Activated T-helper 2 cell treated with anti-CD3 and anti-CD28 coated beads, Interferon-gamma antibody, Interleukin-2, Interleukin-4, amounts not matched to agents 10 μg/mL and 5 μg/mL and 100 μg/mL, durations not matched to agents 14 hours and 24 hours and 36 hours (primary cell): Measurements from ENCODE around the gene RPL36AL. TPM values are rescaled to one million over a fixed set of nuclear protein-coding genes. Genes with fewer than 3 reads are reported as not detected.
"Not testable (repeated sequence)": the region's sequence is repeated elsewhere in the genome, so short reads cannot be mapped to it uniquely, and the experiment has no call there.

ENCODE experiments used
- DNase-seq: peaks from one replicate; pipeline ENCODE4 v3.0.0; 2021; ENCODE audit warnings: low spot score
- H3K27ac Mint-ChIP-seq: one replicate; pipeline ENCODE4 v1.8.0; 2021; ENCODE audit warnings: mixed read lengths
- H3K27me3 Mint-ChIP-seq: one replicate; pipeline ENCODE4 v1.8.0; 2021; ENCODE audit warnings: low read depth, mixed read lengths
- H3K36me3 Mint-ChIP-seq: one replicate; pipeline ENCODE4 v1.8.0; 2021; ENCODE audit warnings: low read depth, mixed read lengths
- H3K4me1 Mint-ChIP-seq: one replicate; pipeline ENCODE4 v1.8.0; 2021; ENCODE audit warnings: low read depth, mixed read lengths
- H3K4me3 Mint-ChIP-seq: one replicate; pipeline ENCODE4 v1.8.0; 2021; ENCODE audit warnings: low read depth, mild to moderate bottlenecking, moderate library complexity, mixed read lengths
- H3K9me3 Mint-ChIP-seq: one replicate; pipeline ENCODE4 v1.8.0; 2021; ENCODE audit warnings: mixed read lengths
- intact Hi-C: fragments of 100-400 bp; cut with micrococcal nuclease; formaldehyde crosslinking; loops from one replicate; pipeline ENCODE4 v1.15.1; 2023
- total RNA-seq: library from RNA; stranded (reverse); gene quantifications from 2 replicates; pipeline ENCODE4 v1.2.3, GENCODE V29; 2022

Gene RPL36AL
- total RNA-seq, 1 donor from 2014 or later: 292 TPM

GRCh38 chr14:49633640-49634546 lies 13.5 kb upstream of the RPL36AL start:
- H3K4me3 Mint-ChIP-seq: peak overlapping the region; percentile 99
- peak; percentile 92 for DNase-seq
- H3K36me3 Mint-ChIP-seq: peaks cover 37% of the 10 kb centered on the region
- intact Hi-C loops: loop anchor here (1.0 to 5.0 kb wide), 7 partner anchors 14 to 678 kb away; partner anchors contain the start of genes DMAC2L, KLHDC1, KLHDC2 and L2HGDH
- no peaks in the 10 kb centered on the region for H3K27me3 Mint-ChIP-seq
- H3K4me1 Mint-ChIP-seq: peaks cover 31% of the 10 kb centered on the region
- H3K27ac Mint-ChIP-seq: peak overlapping the region; percentile 97
- no peaks in the 10 kb centered on the region for H3K9me3 Mint-ChIP-seq

GRCh38 chr14:49623941-49624839 lies 3.8 kb upstream of the RPL36AL start:
- Mint-ChIP-seq H3K9me3 (no peaks in the 10 kb centered on the region), H3K4me1 (peaks cover 33% of the 10 kb centered on the region), H3K36me3 (peaks cover 68% of the 10 kb centered on the region), H3K27me3 (no peaks in the 10 kb centered on the region), H3K4me3 (peak overlapping the region; percentile 54), H3K27ac (peak overlapping the region; percentile 62)
- DNase-seq: no peak
- intact Hi-C loops: loop anchor here (1.0 to 10.0 kb wide), 5 partner anchors 273 to 901 kb away; partner anchors contain the start of genes SOS2 and VCPKMT

- intact Hi-C loops: loop anchor here (5.0 to 10.0 kb wide), 4 partner anchors 274 to 901 kb away; partner anchors contain the start of genes SOS2 and VCPKMT
- Mint-ChIP-seq H3K4me3 (peak overlapping the region; percentile 91), H3K4me1 (peaks cover 39% of the 10 kb centered on the region), H3K27me3 (no peaks in the 10 kb centered on the region), H3K9me3 (no peaks in the 10 kb centered on the region), H3K27ac (no peak overlapping the region), H3K36me3 (peaks cover 72% of the 10 kb centered on the region)
- DNase-seq: no peak
Observed at GRCh38 chr14:49623387-49623786, 3.0 kb upstream of the RPL36AL start.

DNA sequence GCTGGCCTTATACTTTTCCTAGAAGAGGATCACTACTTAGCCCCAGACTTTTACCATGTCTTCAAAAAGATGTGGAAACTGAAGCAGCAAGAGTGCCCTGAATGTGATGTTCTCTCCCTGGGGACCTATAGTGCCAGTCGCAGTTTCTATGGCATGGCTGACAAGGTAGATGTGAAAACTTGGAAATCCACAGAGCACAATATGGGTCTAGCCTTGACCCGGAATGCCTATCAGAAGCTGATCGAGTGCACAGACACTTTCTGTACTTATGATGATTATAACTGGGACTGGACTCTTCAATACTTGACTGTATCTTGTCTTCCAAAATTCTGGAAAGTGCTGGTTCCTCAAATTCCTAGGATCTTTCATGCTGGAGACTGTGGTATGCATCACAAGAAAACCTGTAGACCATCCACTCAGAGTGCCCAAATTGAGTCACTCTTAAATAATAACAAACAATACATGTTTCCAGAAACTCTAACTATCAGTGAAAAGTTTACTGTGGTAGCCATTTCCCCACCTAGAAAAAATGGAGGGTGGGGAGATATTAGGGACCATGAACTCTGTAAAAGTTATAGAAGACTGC lies 1.7 kb upstream of the RPL36AL start:
- Mint-ChIP-seq H3K4me1 (peaks cover 43% of the 10 kb centered on the region), H3K27me3 (no peaks in the 10 kb centered on the region), H3K27ac (peak overlapping the region; percentile 64), H3K4me3 (peak overlapping the region; percentile 91), H3K36me3 (peaks cover 79% of the 10 kb centered on the region), H3K9me3 (no peaks in the 10 kb centered on the region)
- intact Hi-C loops: loop anchor here (5.0 to 10.0 kb wide), 4 partner anchors 275 to 903 kb away; partner anchors contain the start of genes SOS2 and VCPKMT
- DNase-seq: no peak

DNA sequence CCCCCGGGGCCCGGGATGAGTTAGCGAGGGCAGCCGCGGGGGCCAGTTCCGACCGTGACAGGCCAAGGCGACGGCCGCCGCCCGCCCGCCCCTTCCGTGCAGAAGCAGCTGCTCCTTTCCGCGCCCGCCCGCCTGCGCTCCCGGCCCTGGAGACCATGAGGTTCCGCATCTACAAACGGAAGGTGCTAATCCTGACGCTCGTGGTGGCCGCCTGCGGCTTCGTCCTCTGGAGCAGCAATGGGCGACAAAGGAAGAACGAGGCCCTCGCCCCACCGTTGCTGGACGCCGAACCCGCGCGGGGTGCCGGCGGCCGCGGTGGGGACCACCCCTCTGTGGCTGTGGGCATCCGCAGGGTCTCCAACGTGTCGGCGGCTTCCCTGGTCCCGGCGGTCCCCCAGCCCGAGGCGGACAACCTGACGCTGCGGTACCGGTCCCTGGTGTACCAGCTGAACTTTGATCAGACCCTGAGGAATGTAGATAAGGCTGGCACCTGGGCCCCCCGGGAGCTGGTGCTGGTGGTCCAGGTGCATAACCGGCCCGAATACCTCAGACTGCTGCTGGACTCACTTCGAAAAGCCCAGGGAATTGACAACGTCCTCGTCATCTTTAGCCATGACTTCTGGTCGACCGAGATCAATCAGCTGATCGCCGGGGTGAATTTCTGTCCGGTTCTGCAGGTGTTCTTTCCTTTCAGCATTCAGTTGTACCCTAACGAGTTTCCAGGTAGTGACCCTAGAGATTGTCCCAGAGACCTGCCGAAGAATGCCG lies 872 bp upstream of the RPL36AL start:
- peaks cover 46% of the 10 kb centered on the region for H3K4me1 Mint-ChIP-seq

DNA sequence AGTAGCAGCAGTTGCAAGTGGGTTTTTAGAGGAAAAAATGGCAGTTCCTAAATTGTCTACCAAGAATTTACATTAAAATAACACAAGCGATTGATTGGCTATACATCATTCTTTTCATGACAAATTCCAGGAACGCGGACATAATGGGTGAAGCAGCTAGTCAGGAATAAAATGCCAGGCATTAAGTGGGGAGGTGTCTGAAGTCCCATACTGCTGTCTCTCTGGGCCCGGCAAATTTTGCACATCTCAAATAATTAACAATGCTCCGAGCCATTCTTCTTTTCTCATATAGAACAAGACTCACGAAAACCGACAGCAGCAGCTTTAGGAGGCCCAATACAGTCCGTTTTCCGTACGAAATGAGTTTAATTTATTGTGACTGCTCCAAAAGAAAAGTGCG lies 696 bp downstream of the RPL36AL start:
- peaks cover 42% of the 10 kb centered on the region for H3K4me1 Mint-ChIP-seq
- H3K27ac Mint-ChIP-seq: peak overlapping the region; percentile 94
- no peaks in the 10 kb centered on the region for H3K27me3 Mint-ChIP-seq
- H3K4me3 Mint-ChIP-seq: peak overlapping the region; percentile 91
- DNase-seq: no peak
- H3K9me3 Mint-ChIP-seq: no peaks in the 10 kb centered on the region
- intact Hi-C loops: loop anchor here (1.0 to 10.0 kb wide), 8 partner anchors 15 to 905 kb away; partner anchors contain the start of genes LRR1, RPS29, SOS2 and VCPKMT
- H3K36me3 Mint-ChIP-seq: peaks cover 78% of the 10 kb centered on the region

More for the DNA sequence above, 872 bp upstream of the RPL36AL start:
- Mint-ChIP-seq H3K4me3 (peak overlapping the region; percentile 91), H3K36me3 (peaks cover 82% of the 10 kb centered on the region), H3K27me3 (no peaks in the 10 kb centered on the region), H3K27ac (peak overlapping the region; percentile 94), H3K9me3 (no peaks in the 10 kb centered on the region)
- intact Hi-C loops: loop anchor here (5.0 to 10.0 kb wide), 4 partner anchors 276 to 904 kb away; partner anchors contain the start of genes SOS2 and VCPKMT
- no peak for DNase-seq

- H3K27me3 Mint-ChIP-seq, intact Hi-C loops, DNase-seq, H3K9me3 Mint-ChIP-seq: not testable (repeated sequence)
- Mint-ChIP-seq H3K4me1 (peaks cover 42% of the 10 kb centered on the region), H3K4me3 (peak overlapping the region; percentile 91), H3K36me3 (peaks cover 78% of the 10 kb centered on the region), H3K27ac (peak overlapping the region; percentile 94)
Observed at GRCh38 chr14:49619273-49619672, 1.2 kb downstream of the RPL36AL start.

DNA sequence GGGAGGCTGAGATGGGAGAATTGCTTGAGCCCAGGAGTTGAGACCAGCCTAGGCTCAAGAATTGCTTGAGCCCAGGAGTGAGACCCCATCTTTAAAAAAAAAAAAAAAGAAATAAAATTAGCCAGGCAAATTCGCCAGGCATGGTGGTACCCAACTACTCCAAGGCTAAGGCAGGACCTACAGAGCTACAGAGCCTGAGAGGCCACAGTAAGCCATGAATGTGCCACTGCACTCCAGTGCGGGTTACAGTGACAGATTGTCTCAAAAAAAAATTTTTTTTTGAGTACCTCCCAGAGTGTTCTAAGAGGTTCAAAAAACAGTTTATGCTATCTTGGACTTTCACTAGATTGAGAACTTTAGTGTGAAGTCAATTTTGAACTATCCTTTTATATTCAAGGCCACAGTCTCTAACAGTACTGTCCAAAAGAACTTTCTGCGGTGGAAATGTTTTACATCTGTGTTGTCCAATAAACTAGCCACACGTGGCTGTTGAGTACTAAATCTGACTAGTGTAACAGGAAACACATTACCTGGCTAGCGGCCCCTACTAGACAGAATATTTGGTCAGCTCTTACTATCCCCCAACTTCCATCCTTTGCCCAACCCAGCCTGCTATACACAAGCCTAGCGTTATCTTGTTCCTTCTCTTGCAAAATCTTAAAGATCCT lies 2.4 kb downstream of the RPL36AL start:
- DNase-seq: no peak
- Mint-ChIP-seq H3K27me3 (no peaks in the 10 kb centered on the region), H3K27ac (peak overlapping the region; percentile 15), H3K4me3 (peak overlapping the region; percentile 22), H3K4me1 (peaks cover 33% of the 10 kb centered on the region), H3K9me3 (no peaks in the 10 kb centered on the region), H3K36me3 (peaks cover 80% of the 10 kb centered on the region)
- intact Hi-C loops: no loop called here

- Mint-ChIP-seq H3K36me3 (peaks cover 67% of the 10 kb centered on the region), H3K27me3 (no peaks in the 10 kb centered on the region), H3K4me1 (peaks cover 23% of the 10 kb centered on the region), H3K27ac (no peak overlapping the region), H3K9me3 (no peaks in the 10 kb centered on the region), H3K4me3 (no peak overlapping the region)
- intact Hi-C loops: no loop called here
- no peak for DNase-seq
Observed at GRCh38 chr14:49615776-49616175, 4.7 kb downstream of the RPL36AL start.

DNA sequence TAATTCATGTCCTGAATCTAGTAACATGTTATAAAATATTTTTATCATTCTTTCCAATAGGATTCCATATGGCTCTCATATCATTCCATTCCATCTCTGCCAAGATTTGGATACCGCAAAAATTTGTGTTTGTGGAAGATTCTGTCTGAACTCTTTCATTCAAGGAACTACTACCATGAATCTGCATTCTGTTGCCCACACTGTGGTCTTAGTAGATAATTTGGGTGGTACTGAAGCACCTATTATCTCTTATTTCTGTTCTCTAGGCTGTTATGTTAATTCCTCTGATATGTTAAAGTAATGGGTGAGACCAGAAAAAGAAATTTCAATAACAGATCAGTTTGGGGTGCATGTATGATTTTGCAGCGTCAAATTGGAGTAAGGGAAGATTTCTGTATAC lies 6.2 kb downstream of the RPL36AL start:
- H3K4me1 Mint-ChIP-seq: peaks cover 23% of the 10 kb centered on the region
- no peaks in the 10 kb centered on the region for H3K9me3 Mint-ChIP-seq
- H3K36me3 Mint-ChIP-seq: peaks cover 59% of the 10 kb centered on the region
- DNase-seq: no peak
- H3K27ac Mint-ChIP-seq: peak overlapping the region; percentile 19
- intact Hi-C loops: no loop called here
- no peaks in the 10 kb centered on the region for H3K27me3 Mint-ChIP-seq
- no peak overlapping the region for H3K4me3 Mint-ChIP-seq

DNA sequence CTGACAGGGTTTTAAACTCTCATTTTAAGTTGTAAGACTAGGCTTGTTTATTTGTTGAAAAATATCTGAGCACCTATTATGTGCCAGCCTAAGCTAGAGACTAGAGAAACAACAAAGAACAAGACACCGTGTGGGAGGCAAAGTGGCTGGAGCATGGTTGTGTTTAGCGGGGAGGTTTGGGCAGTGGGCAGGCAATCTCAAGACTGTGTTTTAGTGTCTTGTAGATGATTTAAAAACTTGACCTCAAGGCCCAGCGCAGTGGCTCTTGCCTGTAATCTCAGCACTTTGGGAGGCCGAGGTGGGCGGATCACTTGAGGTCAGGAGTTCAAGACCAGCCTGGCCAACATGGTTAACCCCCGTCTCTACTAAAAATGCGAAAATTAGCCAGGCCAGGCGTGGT lies 7.8 kb downstream of the RPL36AL start:
- no peak for DNase-seq
- Mint-ChIP-seq H3K9me3 (no peaks in the 10 kb centered on the region), H3K27ac (no peak overlapping the region), H3K27me3 (no peaks in the 10 kb centered on the region), H3K4me1 (peaks cover 13% of the 10 kb centered on the region), H3K36me3 (peaks cover 52% of the 10 kb centered on the region), H3K4me3 (no peak overlapping the region)
- intact Hi-C loops: no loop called here
